Colonic mucosa (tissue), 4 donors: ENCODE measurements around the gene VIPR2. TPM values are rescaled to one million over a fixed set of nuclear protein-coding genes. Genes with fewer than 3 reads are reported as not detected.

ENCODE experiments used
- DNase-seq: peaks from one replicate; pipeline ENCODE4 v3.0.0-alpha.2; 2020
- H3K27ac ChIP-seq: fragments of 200-600 bp; one replicate; pipeline ENCODE4 v1.8.0; 2021
- H3K27me3 ChIP-seq: fragments of 200-600 bp; one replicate; pipeline ENCODE4 v1.8.0; 2021
- H3K36me3 ChIP-seq: fragments of 200-600 bp; one replicate; pipeline ENCODE4 v1.8.0; 2021
- H3K4me1 ChIP-seq: fragments of 200-600 bp; one replicate; pipeline ENCODE4 v1.8.0; 2021; ENCODE audit warnings: mild to moderate bottlenecking
- H3K4me3 ChIP-seq: fragments of 200-600 bp; one replicate; pipeline ENCODE4 v1.8.0; 2021
- H3K9ac ChIP-seq, 2 donors: one replicate each; pipeline ENCODE4 v1.7.0; 2013; ENCODE audit warnings: control low read depth in 2 of 2, low read depth in 2 of 2, low read length in 2 of 2
- H3K9me3 ChIP-seq: fragments of 200-600 bp; one replicate; pipeline ENCODE4 v1.8.0; 2021
- CTCF ChIP-seq: fragments of 200-600 bp; IDR thresholded peaks from one replicate; pipeline ENCODE4 v1.8.0; 2022; ENCODE audit warnings: antibody characterized with exemption, mild to moderate bottlenecking
- intact Hi-C: fragments of 100-400 bp; cut with DNase I; formaldehyde crosslinking; loops from one replicate; pipeline ENCODE4 v1.14.1; 2022
- total RNA-seq, 2 donors: library from RNA; stranded (reverse); fragmentation: NEBNext Ultra II Directional in 1 of 2; extraction: Animal tissue kit (Norgen Biotek cat#: 25700) in 1 of 2; gene quantifications; one replicate each; pipeline ENCODE4 v1.2.1, GENCODE V29; 2021
- donor health status: healthy.
- donor health status: DM: no; HTN: no; CAD: no.
- donor health status: DM: no; HTN: no; CAD: no.

VIPR2 gene
- total RNA-seq, 2 donors from 2014 or later, result 0.37 to 1.3 TPM

DNA sequence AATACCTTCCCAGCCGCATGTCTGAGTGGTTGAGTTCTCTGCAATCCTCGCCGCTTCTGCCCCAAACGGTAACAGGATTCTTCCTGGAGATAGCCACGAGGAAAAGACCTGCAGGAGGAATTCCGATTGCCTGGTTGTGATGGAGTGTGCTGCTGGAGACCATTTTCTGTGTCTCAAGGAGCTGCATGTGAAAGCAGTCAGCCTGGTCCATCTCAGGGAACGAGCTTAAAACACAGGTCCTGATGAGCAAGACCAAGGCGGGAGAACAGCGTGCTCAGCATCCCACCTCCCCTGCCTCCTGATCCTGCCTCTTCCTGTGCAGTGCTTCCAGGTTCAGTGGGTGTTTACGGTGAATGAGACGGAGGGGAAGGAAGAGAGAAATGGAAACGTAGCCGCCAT, 26.5 kb downstream of the VIPR2 start:
- Histone ChIP-seq H3K4me1 (no peaks in the 10 kb centered on the region), H3K27ac (no peak overlapping the region), H3K36me3 (no peaks in the 10 kb centered on the region), H3K4me3 (no peak overlapping the region), H3K27me3 (no peaks in the 10 kb centered on the region), H3K9ac (no peak overlapping the region), H3K9me3 (no peaks in the 10 kb centered on the region)
- no peak for TF ChIP-seq CTCF
- no peak for DNase-seq
- intact Hi-C loops, result no loop called here

GRCh38 chr7:159117366-159118196, 27.1 kb downstream of the VIPR2 start:
- intact Hi-C loops, result no loop called here

DNA sequence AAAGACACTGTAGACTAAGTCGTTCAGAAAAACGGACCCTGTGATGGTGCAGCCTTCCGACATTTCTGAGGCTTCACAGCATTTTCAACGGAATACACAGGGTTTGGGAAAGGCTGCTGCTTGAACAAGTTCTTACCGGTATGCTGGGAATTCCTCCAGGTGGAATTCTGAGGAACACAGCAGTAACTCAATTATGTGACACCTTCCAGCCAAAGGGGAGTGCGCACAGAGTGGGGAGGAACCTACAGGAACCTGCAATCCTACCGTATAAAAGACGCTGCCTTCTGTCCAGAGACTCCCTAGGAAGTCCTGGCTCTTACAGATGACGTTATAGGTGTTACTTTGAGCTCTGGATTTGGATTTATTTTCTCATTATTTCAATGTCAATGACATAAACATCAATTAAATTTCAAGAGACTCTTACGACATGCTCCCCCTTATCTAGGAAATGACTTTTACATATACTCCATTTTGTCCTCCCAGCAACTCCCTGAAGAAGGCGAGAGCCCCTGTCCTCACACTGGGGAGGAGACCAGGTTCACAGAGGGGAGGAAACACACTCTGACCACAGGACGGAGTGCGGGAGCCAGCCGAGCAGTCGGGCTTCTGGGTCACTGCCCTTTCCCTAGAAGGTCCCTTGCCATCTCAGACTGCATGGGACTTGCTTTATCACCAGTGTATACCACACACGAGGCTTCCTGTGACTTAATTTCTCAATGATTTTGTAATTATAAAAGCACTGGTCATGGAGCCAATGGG, 27.9 kb downstream of the VIPR2 start:
- no peak for DNase-seq

More at GRCh38 chr7:159117366-159118196, 27.1 kb downstream of the VIPR2 start:
- no peak overlapping the region for H3K9ac ChIP-seq
- no peaks in the 10 kb centered on the region for H3K9me3 ChIP-seq
- H3K4me1 ChIP-seq, result no peaks in the 10 kb centered on the region
- H3K27me3 ChIP-seq, result no peaks in the 10 kb centered on the region
- H3K4me3 ChIP-seq, result no peak overlapping the region
- no peak for TF ChIP-seq CTCF
- no peaks in the 10 kb centered on the region for H3K36me3 ChIP-seq
- H3K27ac ChIP-seq, result no peak overlapping the region
- DNase-seq, result no peak

GRCh38 chr7:159115601-159116501, 28.8 kb downstream of the VIPR2 start:
- H3K27ac ChIP-seq, result no peak overlapping the region
- intact Hi-C loops, result no loop called here
- no peak for DNase-seq
- no peaks in the 10 kb centered on the region for H3K27me3 ChIP-seq
- H3K4me1 ChIP-seq, result no peaks in the 10 kb centered on the region
- H3K36me3 ChIP-seq, result no peaks in the 10 kb centered on the region
- H3K9me3 ChIP-seq, result no peaks in the 10 kb centered on the region
- H3K4me3 ChIP-seq, result no peak overlapping the region
- no peak overlapping the region for H3K9ac ChIP-seq
- no peak for TF ChIP-seq CTCF

More for the DNA sequence above, 27.9 kb downstream of the VIPR2 start:
- Histone ChIP-seq H3K27me3 (no peaks in the 10 kb centered on the region), H3K9ac (no peak overlapping the region), H3K27ac (no peak overlapping the region), H3K4me1 (no peaks in the 10 kb centered on the region), H3K4me3 (no peak overlapping the region), H3K36me3 (no peaks in the 10 kb centered on the region), H3K9me3 (no peaks in the 10 kb centered on the region)
- no peak for TF ChIP-seq CTCF
- intact Hi-C loops, result no loop called here

DNA sequence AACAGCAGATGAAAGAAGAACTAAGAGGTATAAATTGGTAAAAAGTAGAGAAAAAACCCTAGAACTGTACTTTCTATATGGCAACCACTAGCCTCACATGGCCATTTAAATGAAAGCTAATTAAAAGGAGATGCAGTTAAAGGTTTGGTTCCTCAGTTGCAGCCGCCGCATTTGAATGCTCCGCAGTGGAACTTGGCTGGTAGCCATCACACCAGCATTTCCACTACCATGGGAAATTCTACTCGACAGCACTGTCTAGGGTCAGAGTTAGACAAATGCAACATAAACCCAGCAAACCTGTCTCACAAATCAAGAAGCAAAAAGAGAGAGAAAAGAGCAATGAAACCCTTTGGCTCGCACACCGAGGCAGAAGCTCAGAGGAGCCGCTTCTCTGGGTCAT, 29.7 kb downstream of the VIPR2 start:
- DNase-seq, result no peak
- Histone ChIP-seq H3K27me3 (no peaks in the 10 kb centered on the region), H3K36me3 (no peaks in the 10 kb centered on the region), H3K9ac (no peak overlapping the region), H3K27ac (no peak overlapping the region), H3K9me3 (no peaks in the 10 kb centered on the region), H3K4me1 (no peaks in the 10 kb centered on the region), H3K4me3 (no peak overlapping the region)
- intact Hi-C loops, result no loop called here
- TF ChIP-seq CTCF, result no peak
